NCI-H2107 treated with DMSO at 0.1 percent for 48 hours (cell line): ENCODE data around the gene SLC39A8.
A peak's percentile ranks its signal among the peaks of the same experiment; 100 is the strongest.

Experiments used
- DNase-seq: peaks from one replicate; lab custom pipeline; 2025; ENCODE audit not compliant: unreplicated experiment; lab: John Stamatoyannopoulos, UW

SLC39A8 gene

GRCh38 chr4:102341201-102341600, 4.1 kb downstream of the SLC39A8 start:
- DNase-seq: no peak

GRCh38 chr4:102339018-102339417, 6.3 kb downstream of the SLC39A8 start:
- no peak for DNase-seq

- no peak for DNase-seq
Measured at GRCh38 chr4:102338405-102338804, 6.9 kb downstream of the SLC39A8 start.

GRCh38 chr4:102335616-102336015, 9.7 kb downstream of the SLC39A8 start:
- no peak for DNase-seq

- no peak for DNase-seq
Measured at GRCh38 chr4:102334624-102335023, 10.7 kb downstream of the SLC39A8 start.

GRCh38 chr4:102333787-102334186, 11.5 kb downstream of the SLC39A8 start:
- no peak for DNase-seq

- no peak for DNase-seq
Measured at GRCh38 chr4:102328045-102328444, 17.2 kb downstream of the SLC39A8 start.

- no peak for DNase-seq
Measured at GRCh38 chr4:102326951-102327350, 18.3 kb downstream of the SLC39A8 start.

- DNase-seq: no peak
Measured at GRCh38 chr4:102324730-102325129, 20.6 kb downstream of the SLC39A8 start.

- DNase-seq: no peak
Measured at GRCh38 chr4:102322736-102323135, 22.5 kb downstream of the SLC39A8 start.

GRCh38 chr4:102321260-102321995, 23.9 kb downstream of the SLC39A8 start:
- DNase-seq: no peak

- no peak for DNase-seq
Measured at GRCh38 chr4:102319594-102319993, 25.7 kb downstream of the SLC39A8 start.

GRCh38 chr4:102318526-102318925, 26.8 kb downstream of the SLC39A8 start:
- DNase-seq: no peak

GRCh38 chr4:102318105-102318504, 27.2 kb downstream of the SLC39A8 start:
- no peak for DNase-seq

- DNase-seq: no peak
Measured at GRCh38 chr4:102317459-102317858, 27.8 kb downstream of the SLC39A8 start.

- no peak for DNase-seq
Measured at GRCh38 chr4:102316585-102316984, 28.7 kb downstream of the SLC39A8 start.

GRCh38 chr4:102315532-102315931, 29.8 kb downstream of the SLC39A8 start:
- no peak for DNase-seq

- no peak for DNase-seq
Measured at GRCh38 chr4:102312417-102312816, 32.9 kb downstream of the SLC39A8 start.

GRCh38 chr4:102311912-102312311, 33.4 kb downstream of the SLC39A8 start:
- DNase-seq: no peak

- DNase-seq: no peak
Measured at GRCh38 chr4:102311407-102311806, 33.9 kb downstream of the SLC39A8 start.

- DNase-seq: peak; percentile 1
Measured at GRCh38 chr4:102308032-102308799, 37.1 kb downstream of the SLC39A8 start.

- no peak for DNase-seq
Measured at GRCh38 chr4:102305666-102306065, 39.6 kb downstream of the SLC39A8 start.
